Body of pancreas (tissue), 4 donors: ENCODE data around the gene TRAIP.

Source experiments
- POLR2A ChIP-seq, 3 donors: fragments of 450-650 bp; IDR thresholded peaks; one replicate each; pipeline ENCODE4 v1.6.1; 2016; ENCODE audit warnings: antibody characterized with exemption in 3 of 3, mild to moderate bottlenecking in 2 of 3
- TF ChIP-seq, protein P1 (sequence below), 7 experiments: fragments of 450-650 bp in 4 of 7; fragments of 200-600 bp in 3 of 7; sonication (generic) in 3 of 7; IDR thresholded peaks; one replicate each; pipeline ENCODE4 v1.5.1; 2016 to 2019; ENCODE audit warnings: antibody characterized with exemption in 7 of 7

DNA sequence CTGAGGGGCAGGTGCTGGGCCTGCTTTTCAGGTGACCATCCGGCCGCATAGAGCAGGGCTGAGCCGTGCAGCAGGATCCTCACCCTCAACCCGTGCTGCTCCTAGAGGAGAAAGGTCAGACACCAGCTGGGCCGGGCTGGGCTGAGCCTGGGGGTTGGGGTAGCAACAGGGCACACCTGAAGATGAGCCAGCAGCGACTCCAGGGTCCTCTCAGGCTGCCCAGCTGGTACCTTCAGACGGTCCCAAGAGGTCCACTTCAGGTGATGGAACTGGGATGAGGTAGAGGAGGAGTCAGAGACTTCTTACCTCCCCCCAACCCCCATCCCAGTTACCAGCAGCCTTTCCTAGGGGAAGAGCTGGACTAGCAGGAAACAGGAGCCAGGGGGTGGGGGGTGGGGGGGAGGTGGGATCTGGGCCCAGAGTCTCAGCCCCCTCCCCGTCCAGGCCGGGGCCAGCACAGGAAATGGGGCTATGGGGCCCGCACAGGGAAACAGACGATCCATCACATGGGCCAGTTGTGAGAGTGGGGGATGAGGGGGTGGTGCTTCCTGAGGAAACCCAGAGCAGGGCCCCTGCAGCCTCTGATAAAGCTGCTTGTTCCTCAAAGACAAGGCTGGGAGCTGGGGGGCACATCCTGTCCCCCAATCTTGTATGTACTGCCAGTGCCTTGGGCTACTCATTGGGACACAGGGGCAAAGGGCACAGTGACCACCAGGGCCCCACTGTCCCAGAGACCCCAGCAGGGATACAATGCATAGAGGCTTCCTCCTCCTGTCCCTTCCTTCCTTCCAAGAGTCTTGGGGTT is 50.3 kb downstream of the TRAIP start:
- no peak for TF ChIP-seq POLR2A (IDR thresholded peaks at IDR 0.05)
- TF ChIP-seq, protein P1, sequence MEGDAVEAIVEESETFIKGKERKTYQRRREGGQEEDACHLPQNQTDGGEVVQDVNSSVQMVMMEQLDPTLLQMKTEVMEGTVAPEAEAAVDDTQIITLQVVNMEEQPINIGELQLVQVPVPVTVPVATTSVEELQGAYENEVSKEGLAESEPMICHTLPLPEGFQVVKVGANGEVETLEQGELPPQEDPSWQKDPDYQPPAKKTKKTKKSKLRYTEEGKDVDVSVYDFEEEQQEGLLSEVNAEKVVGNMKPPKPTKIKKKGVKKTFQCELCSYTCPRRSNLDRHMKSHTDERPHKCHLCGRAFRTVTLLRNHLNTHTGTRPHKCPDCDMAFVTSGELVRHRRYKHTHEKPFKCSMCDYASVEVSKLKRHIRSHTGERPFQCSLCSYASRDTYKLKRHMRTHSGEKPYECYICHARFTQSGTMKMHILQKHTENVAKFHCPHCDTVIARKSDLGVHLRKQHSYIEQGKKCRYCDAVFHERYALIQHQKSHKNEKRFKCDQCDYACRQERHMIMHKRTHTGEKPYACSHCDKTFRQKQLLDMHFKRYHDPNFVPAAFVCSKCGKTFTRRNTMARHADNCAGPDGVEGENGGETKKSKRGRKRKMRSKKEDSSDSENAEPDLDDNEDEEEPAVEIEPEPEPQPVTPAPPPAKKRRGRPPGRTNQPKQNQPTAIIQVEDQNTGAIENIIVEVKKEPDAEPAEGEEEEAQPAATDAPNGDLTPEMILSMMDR (IDR thresholded peaks at IDR 0.05): no peak
